HG02571 (cell line): Measurements from ENCODE around the gene ZNF710.

Experiments used
- ATAC-seq: cut with Tn5 transposase; IDR thresholded peaks from one replicate; pipeline ENCODE4 v1.9.1; 2021; ENCODE audit warnings: mild to moderate bottlenecking, moderate library complexity; ENCODE audit not compliant: unreplicated experiment

The ZNF710 gene

GRCh38 chr15:90037961-90038631, 37.0 kb downstream of the ZNF710 start:
- peak; percentile 58 for ATAC-seq

GRCh38 chr15:90038632-90039095, 37.5 kb downstream of the ZNF710 start:
- ATAC-seq: no peak

- ATAC-seq: no peak
Observed at GRCh38 chr15:90039996-90040395, 38.9 kb downstream of the ZNF710 start.

- ATAC-seq: no peak
Observed at GRCh38 chr15:90040618-90041017, 39.5 kb downstream of the ZNF710 start.

- ATAC-seq: no peak
Observed at GRCh38 chr15:90042356-90042755, 41.2 kb downstream of the ZNF710 start.

GRCh38 chr15:90042766-90043529, 41.8 kb downstream of the ZNF710 start:
- ATAC-seq: no peak

GRCh38 chr15:90043530-90044010, 42.4 kb downstream of the ZNF710 start:
- ATAC-seq: no peak

GRCh38 chr15:90044191-90044590, 43.1 kb downstream of the ZNF710 start:
- no peak for ATAC-seq

- ATAC-seq: no peak
Observed at GRCh38 chr15:90044916-90045371, 43.8 kb downstream of the ZNF710 start.

- no peak for ATAC-seq
Observed at GRCh38 chr15:90046289-90046688, 45.2 kb downstream of the ZNF710 start.

- peak; percentile 61 for ATAC-seq
Observed at GRCh38 chr15:90046911-90047392, 45.8 kb downstream of the ZNF710 start.

- no peak for ATAC-seq
Observed at GRCh38 chr15:90047956-90048575, 46.9 kb downstream of the ZNF710 start.

- ATAC-seq: no peak
Observed at GRCh38 chr15:90049030-90049429, 47.9 kb downstream of the ZNF710 start.

- no peak for ATAC-seq
Observed at GRCh38 chr15:90049666-90050604, 48.8 kb downstream of the ZNF710 start.

GRCh38 chr15:90051874-90052273, 50.8 kb downstream of the ZNF710 start:
- no peak for ATAC-seq

GRCh38 chr15:90053685-90054466, 52.8 kb downstream of the ZNF710 start:
- no peak for ATAC-seq

- ATAC-seq: no peak
Observed at GRCh38 chr15:90054618-90055097, 53.5 kb downstream of the ZNF710 start.

GRCh38 chr15:90055182-90055581, 54.1 kb downstream of the ZNF710 start:
- ATAC-seq: no peak

- no peak for ATAC-seq
Observed at GRCh38 chr15:90056529-90056928, 55.4 kb downstream of the ZNF710 start.
